Frontal cortex (tissue), 4 donors: ENCODE data around the gene PTGER2. TPM values are rescaled to one million over a fixed set of nuclear protein-coding genes. Genes with fewer than 3 reads are reported as not detected.
A peak's percentile ranks its signal among the peaks of the same experiment; 100 is the strongest.

ENCODE experiments used
- DNase-seq, 2 donors: peaks; one replicate each; pipeline ENCODE4 v3.0.0; 2012; ENCODE audit warnings: low spot score in 2 of 2
- FAIRE-seq: peaks from 2 replicates; lab custom pipeline; 2012; peaks lifted over from hg19 to GRCh38; lab: Jason Lieb, UNC
- total RNA-seq: library from RNA; depleted of rRNA; stranded (reverse); fragments of >200 nt; gene quantifications from one replicate; pipeline ENCODE4 v1.2.3, GENCODE V29; 2014
- donor health status: control.
- donor health status: control.
- donor health status: control.

The PTGER2 gene, protein sequence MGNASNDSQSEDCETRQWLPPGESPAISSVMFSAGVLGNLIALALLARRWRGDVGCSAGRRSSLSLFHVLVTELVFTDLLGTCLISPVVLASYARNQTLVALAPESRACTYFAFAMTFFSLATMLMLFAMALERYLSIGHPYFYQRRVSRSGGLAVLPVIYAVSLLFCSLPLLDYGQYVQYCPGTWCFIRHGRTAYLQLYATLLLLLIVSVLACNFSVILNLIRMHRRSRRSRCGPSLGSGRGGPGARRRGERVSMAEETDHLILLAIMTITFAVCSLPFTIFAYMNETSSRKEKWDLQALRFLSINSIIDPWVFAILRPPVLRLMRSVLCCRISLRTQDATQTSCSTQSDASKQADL
- under 0.01 TPM for total RNA-seq

DNA sequence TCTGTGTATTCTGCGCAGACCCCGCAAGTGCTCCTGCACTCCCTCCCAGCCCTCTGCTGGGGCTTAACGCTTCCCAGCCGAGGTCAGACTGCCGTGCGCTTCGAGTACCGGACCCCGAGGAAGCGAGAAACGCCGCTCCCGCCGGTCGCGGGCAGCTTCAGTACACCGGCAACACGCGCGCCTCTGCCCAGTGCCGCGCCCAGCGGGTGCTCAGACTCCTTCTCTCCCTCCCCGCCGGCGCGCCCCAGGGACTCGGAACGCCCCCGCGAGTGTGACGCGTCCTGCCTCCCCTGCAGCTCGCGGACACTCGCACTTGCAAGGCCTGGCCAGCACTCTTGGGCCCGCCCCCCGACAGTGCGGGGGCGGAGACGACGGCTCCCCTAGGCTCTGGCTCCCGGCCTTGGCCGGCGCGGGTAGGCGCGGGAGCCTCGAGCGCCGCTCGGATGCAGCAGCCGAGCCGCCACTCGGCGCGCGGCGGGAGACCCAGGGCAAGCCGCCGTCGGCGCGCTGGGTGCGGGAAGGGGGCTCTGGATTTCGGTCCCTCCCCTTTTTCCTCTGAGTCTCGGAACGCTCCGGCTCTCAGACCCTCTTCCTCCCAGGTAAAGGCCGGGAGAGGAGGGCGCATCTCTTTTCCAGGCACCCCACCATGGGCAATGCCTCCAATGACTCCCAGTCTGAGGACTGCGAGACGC, at the start of gene PTGER2:
PTGER2 (plus strand) TSS at position 410 of the 692 bp plus-strand sequence; CDS start at position 647, 237 bp downstream.
- FAIRE-seq (no peak), DNase-seq (peak; percentile 35 to 72)

DNA sequence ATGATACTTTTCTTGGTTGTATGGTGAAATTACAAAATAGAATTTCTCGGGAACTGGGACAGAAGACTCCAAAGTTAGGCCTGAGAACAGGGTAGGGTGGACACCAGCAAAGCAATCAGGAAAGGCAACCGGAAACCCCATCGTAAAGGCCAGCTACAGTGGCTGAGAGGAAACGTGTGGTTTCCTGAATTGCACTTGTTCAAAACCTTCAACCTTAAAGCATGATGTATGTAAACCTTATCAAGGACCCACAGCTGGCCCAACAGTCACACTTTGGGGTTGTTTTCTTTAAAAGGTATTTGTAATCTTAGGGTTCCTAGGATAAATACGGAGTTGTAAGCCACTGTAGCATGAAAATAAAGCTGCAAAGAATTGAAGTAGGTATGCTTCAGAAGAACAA, 48.9 kb upstream of the PTGER2 start:
- DNase-seq = no peak
- FAIRE-seq = no peak

DNA sequence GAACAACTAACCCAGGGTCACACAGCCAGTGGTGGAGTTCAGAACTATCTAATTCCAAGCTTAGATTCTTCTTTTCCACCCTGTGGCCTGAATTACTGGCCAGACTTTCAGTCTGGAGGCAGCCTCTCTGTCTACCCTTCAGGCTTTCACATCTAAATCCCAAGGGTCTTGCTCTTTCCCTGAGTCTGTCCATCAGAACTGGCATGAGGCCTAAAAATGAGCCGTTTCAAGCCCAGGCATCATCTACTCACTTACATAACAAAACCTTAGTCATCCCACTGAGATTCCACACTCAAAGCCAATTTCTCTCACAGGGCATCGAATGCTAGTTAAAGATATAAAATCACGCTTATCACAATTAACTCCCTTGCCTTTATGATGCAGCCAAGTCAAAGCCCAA, 47.9 kb upstream of the PTGER2 start:
- no peak for DNase-seq
- no peak for FAIRE-seq

DNA sequence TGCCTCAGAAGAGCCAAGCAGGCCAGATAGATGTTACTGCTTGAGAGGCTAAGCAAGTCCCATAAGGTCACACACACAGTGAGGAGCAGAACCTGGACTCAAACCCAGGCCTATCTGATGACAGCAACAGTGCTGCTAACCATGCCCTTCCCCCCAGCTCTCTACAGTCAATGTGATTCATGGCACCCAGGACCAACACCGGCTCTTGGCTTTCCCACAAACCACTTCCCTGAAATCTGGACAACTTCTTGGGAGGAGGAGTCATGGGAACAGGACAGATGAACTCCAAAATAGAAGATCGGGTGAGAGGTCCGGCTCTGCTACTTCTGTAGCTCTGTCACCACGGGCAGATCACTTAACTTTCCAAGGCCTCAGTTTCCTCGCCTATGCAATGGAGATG, 47.3 kb upstream of the PTGER2 start:
- no peak for DNase-seq
- no peak for FAIRE-seq

DNA sequence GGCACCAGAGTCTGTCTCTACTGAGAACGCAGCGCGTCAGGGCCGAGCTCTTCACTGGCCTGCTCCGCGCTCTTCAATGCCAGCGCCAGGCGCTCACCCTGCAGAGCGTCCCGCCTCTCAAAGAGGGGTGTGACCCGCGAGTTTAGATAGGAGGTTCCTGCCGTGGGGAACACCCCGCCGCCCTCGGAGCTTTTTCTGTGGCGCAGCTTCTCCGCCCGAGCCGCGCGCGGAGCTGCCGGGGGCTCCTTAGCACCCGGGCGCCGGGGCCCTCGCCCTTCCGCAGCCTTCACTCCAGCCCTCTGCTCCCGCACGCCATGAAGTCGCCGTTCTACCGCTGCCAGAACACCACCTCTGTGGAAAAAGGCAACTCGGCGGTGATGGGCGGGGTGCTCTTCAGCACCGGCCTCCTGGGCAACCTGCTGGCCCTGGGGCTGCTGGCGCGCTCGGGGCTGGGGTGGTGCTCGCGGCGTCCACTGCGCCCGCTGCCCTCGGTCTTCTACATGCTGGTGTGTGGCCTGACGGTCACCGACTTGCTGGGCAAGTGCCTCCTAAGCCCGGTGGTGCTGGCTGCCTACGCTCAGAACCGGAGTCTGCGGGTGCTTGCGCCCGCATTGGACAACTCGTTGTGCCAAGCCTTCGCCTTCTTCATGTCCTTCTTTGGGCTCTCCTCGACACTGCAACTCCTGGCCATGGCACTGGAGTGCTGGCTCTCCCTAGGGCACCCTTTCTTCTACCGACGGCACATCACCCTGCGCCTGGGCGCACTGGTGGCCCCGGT, 46.4 kb upstream of the PTGER2 start, which contains the start of gene PTGDR:
PTGDR (plus strand) TSS at position 198 of the 778 bp plus-strand sequence; CDS start at position 315, 117 bp downstream.
- DNase-seq (no peak), FAIRE-seq (no peak)

DNA sequence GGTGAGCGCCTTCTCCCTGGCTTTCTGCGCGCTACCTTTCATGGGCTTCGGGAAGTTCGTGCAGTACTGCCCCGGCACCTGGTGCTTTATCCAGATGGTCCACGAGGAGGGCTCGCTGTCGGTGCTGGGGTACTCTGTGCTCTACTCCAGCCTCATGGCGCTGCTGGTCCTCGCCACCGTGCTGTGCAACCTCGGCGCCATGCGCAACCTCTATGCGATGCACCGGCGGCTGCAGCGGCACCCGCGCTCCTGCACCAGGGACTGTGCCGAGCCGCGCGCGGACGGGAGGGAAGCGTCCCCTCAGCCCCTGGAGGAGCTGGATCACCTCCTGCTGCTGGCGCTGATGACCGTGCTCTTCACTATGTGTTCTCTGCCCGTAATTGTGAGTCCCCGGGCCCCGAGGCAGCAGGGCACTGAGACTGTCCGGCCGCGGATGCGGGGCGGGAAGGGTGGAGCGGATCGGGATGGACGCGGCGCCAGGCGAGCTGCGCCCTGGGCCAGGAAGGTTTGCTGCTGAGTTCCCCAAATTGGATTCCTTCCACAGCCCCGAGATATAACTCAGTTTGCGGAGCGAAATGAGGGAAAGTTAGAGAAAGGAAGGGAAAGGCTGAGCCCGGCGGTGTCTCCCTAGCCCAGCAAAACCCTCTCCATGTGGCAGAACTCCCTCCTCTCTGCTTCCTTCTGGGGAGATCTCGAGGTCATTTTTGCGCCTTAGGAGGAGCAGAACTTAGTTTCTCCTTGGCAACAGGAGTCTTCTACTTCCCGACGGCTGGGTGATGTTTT, 45.6 kb upstream of the PTGER2 start:
- DNase-seq (peak in 1 of 2 donors; percentile 10), FAIRE-seq (no peak)

DNA sequence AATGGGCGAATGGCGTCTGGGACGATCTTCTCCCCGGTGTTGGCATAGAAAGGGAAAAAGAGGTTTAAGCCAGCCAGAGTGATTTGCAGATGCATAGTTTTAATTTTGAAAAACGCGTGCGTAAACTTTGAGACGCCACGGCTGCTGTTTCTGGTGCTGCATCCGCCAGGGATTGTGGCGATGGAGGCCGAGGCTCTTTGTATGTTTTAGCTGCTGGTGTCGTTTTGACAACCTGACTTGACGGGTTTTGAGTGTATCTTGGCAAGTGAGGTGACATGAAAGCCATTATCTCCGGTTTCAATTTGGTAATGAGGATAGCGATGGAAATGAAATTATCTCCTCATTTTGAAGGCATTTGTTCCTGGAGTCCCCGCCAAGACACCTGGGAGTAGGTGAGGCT, 45.0 kb upstream of the PTGER2 start:
- DNase-seq (no peak), FAIRE-seq (no peak)

DNA sequence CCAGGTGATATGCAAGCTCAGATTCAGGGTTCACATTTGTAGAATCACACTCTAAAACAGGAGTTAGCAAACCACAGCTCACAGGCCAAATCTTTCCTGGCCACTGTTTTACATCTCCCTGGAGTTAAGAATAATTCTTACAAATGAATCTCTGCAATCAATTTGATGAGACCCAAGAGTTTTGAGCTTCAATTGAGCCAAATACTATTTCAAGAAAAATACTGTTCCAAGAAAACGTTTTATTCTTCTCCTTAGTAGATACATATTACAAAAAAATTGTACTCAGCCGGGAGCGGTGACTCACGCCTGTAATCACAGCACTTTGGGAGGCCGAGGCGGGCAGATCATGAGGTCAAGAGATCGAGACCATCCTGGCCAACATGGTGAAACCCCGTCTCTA, 44.1 kb upstream of the PTGER2 start:
- no peak for FAIRE-seq
- DNase-seq = no peak

DNA sequence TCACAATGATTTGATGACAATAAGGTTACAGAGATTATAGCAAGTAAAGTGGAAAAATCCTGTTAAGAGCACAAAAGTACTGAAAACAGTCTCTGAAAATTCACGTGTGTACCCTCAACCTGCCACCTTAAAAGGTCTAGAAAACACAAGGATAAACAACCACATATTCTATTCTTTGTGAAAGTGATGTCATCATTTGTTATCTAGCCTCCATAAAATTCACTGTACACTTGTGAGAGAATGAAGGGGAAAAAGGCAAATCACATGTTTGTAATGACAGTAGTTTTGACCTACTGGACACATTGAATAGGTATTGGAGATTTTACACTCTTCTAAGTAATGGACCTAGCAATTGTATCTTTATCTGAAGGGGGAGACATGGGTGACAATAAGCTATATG, 42.6 kb upstream of the PTGER2 start:
- FAIRE-seq (no peak), DNase-seq (no peak)

DNA sequence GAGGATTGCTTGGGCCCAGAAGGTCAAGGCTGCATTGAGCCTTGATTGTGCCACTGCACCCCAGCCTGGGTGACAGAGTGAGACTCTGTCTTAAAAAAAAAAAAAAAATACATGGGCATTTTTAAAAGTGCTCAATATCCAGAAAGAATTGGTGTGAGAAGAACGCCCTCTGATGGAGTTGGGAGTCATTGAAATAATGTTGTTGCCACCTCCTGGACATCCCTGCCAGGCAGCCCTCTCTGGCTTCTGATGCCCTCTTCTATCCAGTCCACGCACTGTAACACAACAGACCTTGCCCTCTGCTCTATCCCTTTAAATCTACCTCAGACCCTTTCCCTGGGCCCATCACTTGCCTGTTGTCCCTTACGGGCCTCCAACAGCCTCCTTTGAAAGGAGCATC, 41.7 kb upstream of the PTGER2 start:
- DNase-seq (no peak), FAIRE-seq (no peak)

DNA sequence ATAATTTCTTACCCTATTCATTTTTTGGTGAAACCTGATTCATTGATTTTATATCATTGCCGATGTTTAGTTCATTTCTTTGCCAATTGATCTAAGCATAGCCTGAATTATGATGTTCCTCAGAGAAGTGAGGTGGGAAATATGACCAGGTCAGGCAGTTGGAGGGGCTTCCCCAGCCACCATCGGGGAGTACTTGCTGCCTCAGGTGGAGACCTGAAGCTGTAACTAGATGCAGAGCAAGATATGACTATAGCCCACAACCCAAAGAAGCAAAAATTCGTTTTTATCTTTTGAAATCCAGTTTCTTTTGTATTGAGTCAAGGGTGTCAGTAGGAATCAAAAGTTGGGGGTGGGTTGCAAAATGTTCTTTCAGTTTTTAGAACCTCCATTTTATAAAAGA, 38.7 kb upstream of the PTGER2 start:
- no peak for FAIRE-seq

DNA sequence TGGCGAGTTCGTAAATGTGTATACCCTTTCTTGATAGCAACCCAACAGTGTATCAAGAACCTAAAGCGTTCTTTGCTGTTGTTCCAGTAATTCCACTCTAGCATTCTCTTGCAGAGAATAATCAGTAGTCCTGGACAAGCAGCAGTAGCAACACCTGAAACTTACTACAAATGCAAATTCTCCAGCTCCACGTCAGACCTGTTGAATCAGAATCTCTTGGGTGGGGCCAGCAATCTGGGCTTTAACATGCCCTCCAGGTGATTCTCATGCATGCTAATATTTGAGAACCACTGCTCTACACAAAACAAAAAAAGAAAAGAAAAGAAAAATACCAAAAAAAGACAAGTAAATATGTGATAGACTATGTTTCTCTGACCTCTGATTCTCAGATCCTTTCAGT, 36.6 kb upstream of the PTGER2 start:
- FAIRE-seq = no peak

More for the DNA sequence above, 38.7 kb upstream of the PTGER2 start:
- no peak for DNase-seq

DNA sequence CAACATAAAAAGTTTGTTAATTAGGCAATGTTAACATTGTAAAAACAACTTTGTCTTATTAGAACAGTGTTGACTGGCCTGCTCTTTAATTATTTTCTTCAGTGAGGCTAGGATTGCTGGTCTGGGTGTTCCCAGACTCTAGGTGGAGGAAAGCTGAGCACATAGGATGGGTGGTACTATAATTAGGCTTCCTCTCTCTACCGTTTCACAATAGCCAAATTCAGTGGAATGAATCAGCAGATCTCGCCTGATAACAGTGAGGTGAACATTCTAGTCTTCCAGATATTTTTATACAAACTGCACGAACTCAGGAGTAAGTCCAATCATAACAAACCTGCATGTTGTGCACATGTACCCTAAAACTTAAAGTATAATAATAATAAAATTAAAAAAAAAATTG, 34.7 kb upstream of the PTGER2 start:
- FAIRE-seq (no peak), DNase-seq (no peak)

More for the DNA sequence above, 36.6 kb upstream of the PTGER2 start:
- no peak for DNase-seq

DNA sequence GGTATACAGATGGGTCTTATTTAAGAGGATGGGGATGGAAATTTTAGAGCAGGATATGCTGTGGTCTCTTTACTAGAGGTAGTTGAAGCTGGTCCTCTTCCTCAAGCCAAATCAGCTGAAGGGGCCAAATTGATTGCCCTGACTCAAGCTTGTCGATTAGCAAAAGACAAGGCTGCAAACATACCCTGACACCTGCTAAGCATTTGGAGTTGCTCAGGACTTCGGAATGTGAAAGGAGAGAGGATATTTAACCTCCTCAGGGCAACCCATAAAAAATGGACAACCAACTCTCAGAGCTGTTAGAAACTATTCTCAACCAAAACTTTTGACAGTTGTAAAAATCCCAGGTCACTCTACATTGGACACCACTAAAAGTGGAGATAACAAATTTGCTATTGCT, 31.0 kb upstream of the PTGER2 start:
- FAIRE-seq (no peak), DNase-seq (no peak)

DNA sequence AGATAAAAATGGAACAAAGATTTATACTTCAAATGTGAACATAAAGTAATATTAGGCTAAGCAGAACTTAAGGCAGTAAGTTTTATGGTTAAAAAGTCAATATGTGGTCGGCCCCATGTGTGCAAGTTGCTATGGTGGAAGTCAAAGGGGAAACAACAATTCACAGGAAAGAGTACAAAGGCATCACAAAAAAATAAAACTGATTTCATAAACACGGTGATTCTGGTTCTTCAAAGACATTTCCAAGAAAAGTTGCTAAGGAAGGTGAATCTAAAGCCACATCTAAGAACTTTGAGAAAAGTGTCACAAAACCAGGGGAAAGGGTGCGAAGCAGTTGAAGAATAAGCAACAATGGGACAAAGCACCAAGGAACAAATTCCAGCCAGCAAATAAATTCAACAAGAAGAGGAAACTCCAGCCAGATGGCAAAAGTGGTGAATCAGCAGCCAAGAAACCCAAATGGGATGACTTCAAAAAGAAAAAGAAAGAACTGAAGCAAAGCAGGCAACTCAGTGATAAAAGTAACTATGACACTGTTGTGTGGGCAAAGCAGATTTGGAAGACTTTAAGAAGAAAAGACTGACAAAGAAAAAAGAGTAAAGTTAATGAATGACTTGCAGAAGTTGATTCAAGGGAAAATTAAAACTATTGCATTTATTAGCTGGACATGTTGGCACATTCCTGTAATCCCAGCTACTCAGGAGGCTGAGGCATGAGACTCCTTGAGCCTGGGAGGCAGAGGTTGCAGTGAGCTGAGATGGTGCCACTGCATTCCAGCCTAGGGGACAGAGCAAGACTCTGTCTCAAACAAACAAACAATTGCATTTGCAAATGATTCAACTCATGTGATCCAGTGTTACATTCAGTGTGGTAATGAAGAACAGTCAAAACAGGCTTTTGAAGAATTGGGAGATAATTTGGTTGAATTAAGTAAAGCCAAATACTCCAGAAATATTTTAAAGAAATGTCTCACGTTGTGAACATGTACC, 27.2 kb upstream of the PTGER2 start:
- DNase-seq (no peak), FAIRE-seq (no peak)

DNA sequence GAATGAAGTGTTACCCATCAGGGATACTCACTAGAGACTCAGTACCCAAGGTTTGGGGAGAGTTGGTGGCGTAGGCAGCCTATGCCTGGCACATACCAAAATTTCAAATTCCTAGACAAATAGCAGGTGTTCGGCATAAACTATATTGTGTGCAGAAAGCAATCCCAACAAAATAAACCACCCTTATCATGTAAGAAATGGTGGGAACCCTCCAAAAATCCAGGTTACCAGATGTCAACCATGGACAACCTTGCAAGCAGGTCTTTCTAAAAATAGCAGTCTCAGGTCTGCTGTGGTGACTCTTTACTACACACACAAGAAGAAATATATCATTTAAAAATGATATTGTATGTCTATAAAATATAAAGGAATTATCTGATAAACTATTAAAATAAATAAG, 17.7 kb upstream of the PTGER2 start:
- DNase-seq (no peak), FAIRE-seq (no peak)

DNA sequence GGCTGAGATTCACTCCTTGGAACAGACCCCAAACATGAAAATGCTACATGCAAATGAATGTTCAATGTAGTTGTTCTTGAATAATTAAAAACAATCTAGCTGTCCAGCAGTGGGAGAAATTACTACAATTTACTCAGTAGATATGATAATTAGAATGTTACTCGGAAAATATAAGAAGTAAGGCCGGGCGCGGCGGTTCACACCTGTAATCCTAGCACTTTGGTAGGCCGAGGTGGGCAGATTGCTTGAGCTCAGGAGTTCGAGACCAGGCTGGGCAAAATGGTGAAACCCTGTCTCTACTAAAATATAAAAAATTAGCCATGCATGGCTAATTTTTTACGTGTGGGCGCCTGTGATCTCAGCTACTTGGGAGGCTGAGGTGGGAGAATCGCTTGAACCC, 15.3 kb upstream of the PTGER2 start:
- DNase-seq (no peak), FAIRE-seq (no peak)

DNA sequence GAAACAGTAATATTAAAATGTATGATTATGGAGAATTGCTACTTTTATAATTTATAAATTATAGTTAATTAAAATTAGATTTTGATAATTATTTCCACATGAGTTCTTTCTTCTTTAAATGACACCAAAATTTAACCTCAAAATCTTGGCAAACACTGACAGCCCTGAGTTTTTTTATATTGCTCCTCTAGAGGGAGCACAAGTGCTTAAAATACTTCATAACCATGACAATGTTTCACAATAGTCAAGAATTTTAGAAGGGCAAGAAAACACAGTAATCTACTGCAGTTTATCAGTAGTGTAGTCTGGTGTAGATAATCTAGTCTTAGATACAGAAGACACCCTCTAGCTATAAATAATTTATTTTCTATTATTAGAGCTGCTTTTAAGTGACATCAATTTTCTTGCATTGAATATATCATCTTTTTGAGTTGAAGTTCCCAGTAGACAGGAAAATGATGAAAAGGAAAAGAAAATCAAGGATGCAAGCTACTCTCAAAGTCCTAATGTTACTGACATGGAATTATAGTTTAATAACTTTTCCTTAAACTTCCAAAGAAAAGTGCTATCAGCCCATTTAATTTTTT, 14.3 kb upstream of the PTGER2 start:
- FAIRE-seq = peak; percentile 97

More for the DNA sequence above, 14.3 kb upstream of the PTGER2 start:
- peak in 1 of 2 donors; percentile 54 for DNase-seq
